NCI-H2227 (cell line): ENCODE measurements around the gene WASL.

Source experiments
- DNase-seq: peaks from one replicate; lab custom pipeline; 2025; ENCODE audit not compliant: unreplicated experiment; lab: John Stamatoyannopoulos, UW

WASL gene

GRCh38 chr7:123705211-123705901 is 43.4 kb downstream of the WASL start:
- no peak for DNase-seq

GRCh38 chr7:123695944-123696677 is 52.7 kb downstream of the WASL start:
- no peak for DNase-seq

- no peak for DNase-seq
Observed at GRCh38 chr7:123692471-123692877, 56.3 kb downstream of the WASL start.

GRCh38 chr7:123690550-123690949 is 58.3 kb downstream of the WASL start:
- no peak for DNase-seq

- no peak for DNase-seq
Observed at GRCh38 chr7:123689250-123689649, 59.6 kb downstream of the WASL start.

- no peak for DNase-seq
Observed at GRCh38 chr7:123687727-123688126, 61.1 kb downstream of the WASL start.

- DNase-seq = no peak
Observed at GRCh38 chr7:123687161-123687560, 61.6 kb downstream of the WASL start.

- DNase-seq = peak; percentile 56
Observed at GRCh38 chr7:123682690-123683089, 66.1 kb downstream of the WASL start.

GRCh38 chr7:123681561-123681960 is 67.2 kb downstream of the WASL start:
- DNase-seq = no peak

GRCh38 chr7:123680580-123680979 is 68.2 kb downstream of the WASL start:
- no peak for DNase-seq

- no peak for DNase-seq
Observed at GRCh38 chr7:123679614-123680013, 69.2 kb downstream of the WASL start.

GRCh38 chr7:123677061-123677715 is 71.6 kb downstream of the WASL start:
- no peak for DNase-seq

GRCh38 chr7:123675181-123675473 is 73.7 kb downstream of the WASL start:
- DNase-seq = no peak

GRCh38 chr7:123674399-123675180 is 74.2 kb downstream of the WASL start:
- DNase-seq = no peak

GRCh38 chr7:123673752-123674398 is 74.9 kb downstream of the WASL start:
- DNase-seq = no peak

GRCh38 chr7:123673137-123673732 is 75.6 kb downstream of the WASL start:
- no peak for DNase-seq

GRCh38 chr7:123669485-123669884 is 79.3 kb downstream of the WASL start:
- DNase-seq = no peak

GRCh38 chr7:123666492-123666891 is 82.3 kb downstream of the WASL start:
- DNase-seq = peak; percentile 13

- no peak for DNase-seq
Observed at GRCh38 chr7:123665896-123666295, 82.9 kb downstream of the WASL start.

- no peak for DNase-seq
Observed at GRCh38 chr7:123665157-123665556, 83.6 kb downstream of the WASL start.

- DNase-seq = no peak
Observed at GRCh38 chr7:123663200-123663599, 85.6 kb downstream of the WASL start.
